C1 segment of cervical spinal cord (tissue), 14 donors: Measurements from ENCODE around the gene FLYWCH1.
A peak's percentile ranks its signal among the peaks of the same experiment; 100 is the strongest.

Experiments used
- DNase-seq, 14 donors: peaks; one replicate each; lab custom pipeline; 2025; lab: John Stamatoyannopoulos, UW

FLYWCH1 gene, protein sequence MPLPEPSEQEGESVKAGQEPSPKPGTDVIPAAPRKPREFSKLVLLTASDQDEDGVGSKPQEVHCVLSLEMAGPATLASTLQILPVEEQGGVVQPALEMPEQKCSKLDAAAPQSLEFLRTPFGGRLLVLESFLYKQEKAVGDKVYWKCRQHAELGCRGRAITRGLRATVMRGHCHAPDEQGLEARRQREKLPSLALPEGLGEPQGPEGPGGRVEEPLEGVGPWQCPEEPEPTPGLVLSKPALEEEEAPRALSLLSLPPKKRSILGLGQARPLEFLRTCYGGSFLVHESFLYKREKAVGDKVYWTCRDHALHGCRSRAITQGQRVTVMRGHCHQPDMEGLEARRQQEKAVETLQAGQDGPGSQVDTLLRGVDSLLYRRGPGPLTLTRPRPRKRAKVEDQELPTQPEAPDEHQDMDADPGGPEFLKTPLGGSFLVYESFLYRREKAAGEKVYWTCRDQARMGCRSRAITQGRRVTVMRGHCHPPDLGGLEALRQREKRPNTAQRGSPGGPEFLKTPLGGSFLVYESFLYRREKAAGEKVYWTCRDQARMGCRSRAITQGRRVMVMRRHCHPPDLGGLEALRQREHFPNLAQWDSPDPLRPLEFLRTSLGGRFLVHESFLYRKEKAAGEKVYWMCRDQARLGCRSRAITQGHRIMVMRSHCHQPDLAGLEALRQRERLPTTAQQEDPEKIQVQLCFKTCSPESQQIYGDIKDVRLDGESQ

DNA sequence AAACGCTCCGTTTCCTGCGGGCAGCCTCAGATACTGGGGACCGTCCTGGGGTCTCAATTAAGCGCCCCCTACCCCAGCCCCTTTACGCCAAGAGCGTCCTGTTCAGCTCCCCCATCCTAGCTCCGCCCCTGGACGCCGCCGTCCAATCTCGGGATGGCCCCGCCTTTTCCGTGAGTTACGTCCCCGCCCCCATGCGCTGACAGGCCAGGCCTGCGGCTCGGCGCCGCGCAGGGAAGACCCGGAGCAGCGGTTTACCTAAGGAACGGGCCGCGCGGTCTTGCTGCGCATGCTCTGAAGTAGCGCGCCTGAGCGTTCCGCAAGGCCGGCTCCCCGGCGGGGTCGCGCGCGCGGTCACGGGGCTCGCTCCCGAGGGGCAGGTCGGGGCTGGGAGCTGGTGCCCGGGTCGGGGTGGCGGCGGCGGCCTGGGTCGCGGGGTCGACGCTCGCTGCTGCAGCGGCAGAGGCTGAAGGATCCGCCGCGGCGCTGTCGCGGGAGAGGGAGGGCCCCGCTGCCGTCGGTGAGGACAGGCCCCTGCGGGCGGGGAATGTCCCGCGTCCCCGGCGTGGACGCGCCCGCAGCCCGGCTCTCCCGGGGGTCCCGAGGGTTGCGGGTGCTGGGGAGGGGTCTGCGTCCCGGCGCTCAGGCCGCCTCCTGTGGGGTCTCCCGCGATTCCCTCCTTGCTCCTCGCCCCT lies at the start of gene FLYWCH1:
Gene FLYWCH1, plus strand, starts transcription at position 294 of the 692 bp plus-strand sequence. CDS start 17,755 bp downstream, outside the sequence.
- peak; percentile 85 to 97 (median 96) for DNase-seq

DNA sequence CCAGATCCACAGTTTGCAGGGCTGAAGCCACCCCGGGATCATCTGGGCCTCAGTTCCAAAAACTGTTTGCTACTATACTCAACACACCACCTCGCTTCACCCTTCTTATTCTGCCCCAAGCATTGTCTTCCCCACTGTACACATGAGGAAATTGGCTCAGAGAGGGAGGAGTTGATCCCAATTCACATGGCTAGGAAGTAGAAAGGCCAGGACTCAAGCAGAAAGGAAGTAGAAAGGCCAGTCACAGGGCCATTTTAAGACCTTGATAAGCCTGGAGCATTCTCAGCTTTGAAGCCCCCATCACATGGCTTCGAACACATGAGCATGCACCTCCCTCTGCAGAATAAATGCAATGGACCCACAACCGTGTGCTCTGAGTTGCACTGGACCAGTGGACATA lies 46.1 kb upstream of the FLYWCH1 start:
- DNase-seq = no peak

DNA sequence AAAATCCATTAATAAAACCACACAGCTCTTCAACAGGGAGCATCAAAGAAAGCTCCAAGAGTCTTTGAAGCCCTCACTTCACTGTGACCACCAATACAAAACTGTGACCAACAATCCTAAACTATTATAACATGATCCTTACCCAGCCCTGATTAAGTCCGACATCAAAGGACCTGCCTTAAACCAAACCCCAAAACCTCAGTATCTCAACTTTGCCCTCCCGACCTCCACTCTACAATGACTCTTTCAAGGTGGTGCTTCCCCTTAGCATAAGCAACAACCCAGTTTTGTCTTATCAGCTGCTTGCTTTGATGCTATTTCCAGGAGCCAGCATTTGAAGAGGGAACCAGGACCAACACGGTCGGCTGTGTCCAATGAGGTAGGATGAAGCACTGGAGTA lies 45.3 kb upstream of the FLYWCH1 start:
- DNase-seq = no peak

DNA sequence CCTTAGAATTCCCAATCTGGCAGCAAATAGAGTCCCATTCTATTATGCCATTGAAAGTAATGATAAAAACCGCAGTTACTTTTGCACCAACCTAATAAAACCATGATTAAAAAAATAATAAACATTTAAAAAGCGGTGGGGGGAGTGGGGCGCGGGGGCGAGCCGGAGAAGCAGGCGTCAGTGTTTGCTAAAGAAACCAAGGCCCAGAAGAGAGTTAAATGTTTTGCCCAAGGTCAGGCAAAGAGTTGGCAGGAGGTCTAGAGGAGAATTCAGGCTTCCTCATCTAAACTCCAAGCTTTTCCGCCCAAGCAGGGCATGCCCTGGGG lies 44.1 kb upstream of the FLYWCH1 start:
- DNase-seq = no peak

DNA sequence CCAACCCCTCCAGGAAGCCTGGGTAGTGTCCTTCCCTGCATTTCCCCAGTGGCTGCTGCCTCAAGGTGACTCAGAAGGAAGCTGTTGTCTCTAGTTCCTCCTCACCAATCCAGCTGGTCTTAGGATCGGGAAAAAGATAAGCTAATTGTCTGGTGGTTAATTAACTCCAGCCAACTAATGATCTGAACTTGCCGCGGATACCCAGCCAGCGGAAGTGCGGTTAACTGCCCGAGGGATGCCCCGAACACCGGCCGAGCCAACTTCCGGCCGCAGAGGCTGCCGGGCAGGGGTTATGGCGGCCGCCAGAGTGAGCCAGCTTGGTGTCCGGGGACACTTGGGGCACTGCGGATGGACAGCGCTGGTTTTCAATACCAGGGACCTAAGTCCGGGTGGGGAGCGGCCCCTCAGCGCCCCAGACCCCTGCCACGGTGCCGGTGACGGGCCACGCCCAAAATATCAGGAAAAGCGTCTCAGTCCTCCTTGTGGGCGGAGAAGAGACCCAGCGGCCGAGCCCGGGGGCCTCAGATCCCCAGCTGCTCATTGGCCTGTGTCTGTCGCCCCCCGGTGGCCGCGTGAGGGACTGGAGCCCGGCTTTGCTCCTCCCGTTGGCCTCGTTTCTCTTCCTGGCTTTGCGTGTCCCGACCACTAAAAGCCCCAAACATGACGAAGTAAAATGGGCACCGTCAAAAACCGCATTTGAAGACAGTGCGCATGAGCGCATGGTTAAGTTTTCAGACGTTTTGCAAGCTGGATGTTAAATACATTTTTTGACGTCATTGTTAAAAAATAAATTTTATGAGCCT lies 43.5 kb upstream of the FLYWCH1 start:
- peak; percentile 71 to 99 (median 92) for DNase-seq

DNA sequence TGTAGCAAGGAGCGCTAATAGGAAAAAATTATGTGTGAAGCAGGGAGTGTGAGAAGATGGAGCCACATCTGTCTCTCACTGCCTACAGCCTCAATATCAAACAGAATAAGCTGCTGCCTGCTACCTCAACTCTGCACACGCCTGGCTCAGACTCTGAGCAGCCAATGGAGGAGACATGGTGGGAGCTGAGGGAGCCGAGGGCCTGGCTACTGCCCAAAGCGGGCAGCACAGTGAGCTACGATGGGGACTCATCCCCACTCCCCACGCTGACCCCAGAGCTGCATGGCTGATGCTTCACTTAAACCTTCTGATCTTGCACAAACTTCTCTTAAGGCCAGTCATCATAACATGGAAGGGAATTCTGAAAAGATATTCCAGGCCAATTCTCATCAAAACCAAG lies 39.8 kb upstream of the FLYWCH1 start:
- DNase-seq = no peak

DNA sequence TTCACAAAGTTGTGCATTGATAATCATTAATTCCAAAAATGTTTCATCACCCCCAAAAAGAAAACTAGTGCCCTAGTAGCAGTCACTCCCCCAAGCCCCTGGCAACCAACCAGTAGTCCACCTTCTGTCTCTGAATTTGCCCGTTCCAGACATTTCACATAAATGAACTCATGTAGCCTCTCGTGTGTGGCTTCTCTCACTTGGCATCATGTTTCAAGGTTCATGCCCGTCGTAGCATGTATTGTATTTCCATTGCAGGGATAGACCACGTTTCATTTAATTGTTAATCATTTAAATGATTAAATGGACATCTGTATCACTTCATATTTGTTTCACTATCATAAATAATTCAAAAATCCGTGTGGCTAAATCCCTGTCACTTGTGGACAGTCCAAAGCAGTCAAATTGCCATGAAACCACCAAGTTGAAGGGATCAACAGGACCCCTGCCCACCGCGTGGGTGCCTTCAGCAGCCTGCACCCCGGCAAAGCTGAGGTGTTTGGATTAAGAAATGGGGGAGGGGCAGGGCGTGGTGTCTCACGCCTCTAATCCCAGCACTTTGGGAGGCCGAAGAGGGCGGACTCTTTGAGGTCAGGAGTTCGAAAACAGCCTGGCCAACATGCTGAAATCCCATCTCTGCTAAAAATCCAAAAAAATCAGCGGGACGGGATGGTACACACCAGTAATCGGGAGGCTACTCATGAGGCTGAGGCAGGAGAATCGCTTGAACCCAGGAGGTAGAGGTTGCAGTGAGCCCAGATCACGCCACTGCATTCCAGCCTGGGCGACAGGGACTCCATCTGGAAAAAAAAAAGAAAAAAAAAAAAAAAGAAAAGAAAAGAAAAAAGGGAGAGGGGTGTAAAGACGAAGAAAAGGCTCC lies 37.5 kb upstream of the FLYWCH1 start:
- no peak for DNase-seq

DNA sequence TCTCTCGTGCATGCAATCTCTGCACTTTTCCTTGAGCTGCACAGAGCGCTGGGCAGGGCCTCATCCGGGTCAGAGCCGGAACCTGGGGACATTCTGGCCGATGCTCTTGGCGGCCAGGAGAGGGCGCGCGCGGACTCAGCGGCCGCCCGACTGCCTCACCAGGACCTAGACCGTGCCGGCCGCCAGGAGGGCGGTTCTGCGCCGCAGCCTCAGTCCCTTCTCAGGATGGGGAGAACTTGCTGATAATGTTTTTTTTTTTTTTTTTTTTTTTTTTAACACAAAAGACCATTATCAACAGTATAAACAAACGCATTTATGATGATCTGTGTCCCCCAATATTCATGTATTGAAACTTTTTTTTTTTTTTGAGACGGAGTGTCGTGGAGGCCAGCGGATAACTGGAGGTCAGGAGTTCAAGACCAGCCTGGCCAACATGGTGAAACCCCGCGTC lies 36.8 kb upstream of the FLYWCH1 start:
- peak; percentile 1 to 77 (median 32) for DNase-seq

DNA sequence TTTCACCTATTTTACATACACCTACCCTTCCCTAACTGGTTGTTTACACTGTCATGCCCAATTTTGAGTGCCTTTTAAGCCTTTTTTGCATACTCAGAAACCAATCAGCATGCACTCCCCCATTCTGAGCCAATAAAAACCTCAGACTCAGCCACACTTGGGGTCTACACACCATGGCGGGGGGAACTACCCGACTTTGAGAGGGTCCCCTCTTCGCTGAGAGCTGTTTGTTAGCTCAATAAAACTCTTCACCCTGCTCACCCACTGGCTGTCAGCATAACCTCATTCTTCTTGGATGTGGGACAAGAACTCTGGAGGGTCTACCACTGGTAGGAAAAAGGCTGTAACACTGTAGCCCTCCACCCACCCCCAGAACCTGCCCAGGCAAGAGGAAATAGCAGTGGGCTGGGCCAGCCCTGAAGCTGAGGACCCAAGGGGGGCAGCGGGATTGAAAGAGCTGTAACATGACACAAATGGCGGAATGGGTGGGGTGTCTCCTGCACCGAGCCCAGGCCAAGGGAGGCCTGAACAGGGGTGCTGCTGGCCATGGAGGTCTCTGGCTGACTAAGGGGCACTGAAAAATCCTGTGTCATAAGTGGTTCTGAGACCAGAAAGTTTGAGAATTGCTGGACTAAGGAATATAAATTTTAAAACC lies 31.8 kb upstream of the FLYWCH1 start:
- DNase-seq = no peak

DNA sequence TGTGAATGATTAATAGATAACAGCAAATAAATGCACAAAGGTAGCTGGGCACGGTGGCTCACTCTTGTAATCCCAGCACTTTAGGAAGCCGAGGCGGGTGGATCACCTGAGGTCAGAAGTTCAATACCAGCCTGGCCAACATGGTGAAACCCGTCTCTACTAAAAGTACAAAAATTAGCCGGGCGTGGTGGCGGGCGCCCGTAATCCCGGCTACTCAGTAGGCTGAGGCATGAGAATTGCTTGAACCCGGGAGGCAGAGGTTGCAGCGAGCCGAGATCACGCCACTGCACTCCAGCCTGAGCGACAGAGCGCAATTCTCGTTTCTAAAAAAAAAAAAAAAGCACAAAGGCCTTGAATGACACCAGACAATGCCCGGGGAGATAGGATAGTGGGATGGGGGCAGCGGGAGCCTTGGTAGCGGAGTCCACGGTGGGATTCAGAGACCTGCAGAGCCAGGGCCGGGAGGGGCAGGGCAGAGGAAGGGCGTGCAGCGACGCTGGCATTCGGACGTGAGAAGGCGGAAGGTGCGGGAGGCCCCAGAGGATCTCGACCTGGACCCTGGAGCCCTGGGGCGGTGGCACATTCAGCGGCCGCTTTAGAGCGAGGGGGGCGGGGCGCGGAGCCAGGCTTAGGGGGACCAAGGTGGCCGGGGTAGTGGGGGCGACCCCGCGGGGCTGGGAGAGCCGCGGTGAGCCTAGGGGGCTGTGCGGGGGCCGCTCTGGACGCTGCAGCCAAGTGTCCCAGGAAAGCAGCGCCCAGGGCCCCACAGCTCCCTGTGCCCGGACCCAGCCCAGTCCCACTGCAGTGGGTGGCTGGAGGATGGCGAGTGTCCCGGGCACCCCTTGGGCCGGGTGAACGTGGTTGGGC lies 29.7 kb upstream of the FLYWCH1 start:
- DNase-seq = no peak

DNA sequence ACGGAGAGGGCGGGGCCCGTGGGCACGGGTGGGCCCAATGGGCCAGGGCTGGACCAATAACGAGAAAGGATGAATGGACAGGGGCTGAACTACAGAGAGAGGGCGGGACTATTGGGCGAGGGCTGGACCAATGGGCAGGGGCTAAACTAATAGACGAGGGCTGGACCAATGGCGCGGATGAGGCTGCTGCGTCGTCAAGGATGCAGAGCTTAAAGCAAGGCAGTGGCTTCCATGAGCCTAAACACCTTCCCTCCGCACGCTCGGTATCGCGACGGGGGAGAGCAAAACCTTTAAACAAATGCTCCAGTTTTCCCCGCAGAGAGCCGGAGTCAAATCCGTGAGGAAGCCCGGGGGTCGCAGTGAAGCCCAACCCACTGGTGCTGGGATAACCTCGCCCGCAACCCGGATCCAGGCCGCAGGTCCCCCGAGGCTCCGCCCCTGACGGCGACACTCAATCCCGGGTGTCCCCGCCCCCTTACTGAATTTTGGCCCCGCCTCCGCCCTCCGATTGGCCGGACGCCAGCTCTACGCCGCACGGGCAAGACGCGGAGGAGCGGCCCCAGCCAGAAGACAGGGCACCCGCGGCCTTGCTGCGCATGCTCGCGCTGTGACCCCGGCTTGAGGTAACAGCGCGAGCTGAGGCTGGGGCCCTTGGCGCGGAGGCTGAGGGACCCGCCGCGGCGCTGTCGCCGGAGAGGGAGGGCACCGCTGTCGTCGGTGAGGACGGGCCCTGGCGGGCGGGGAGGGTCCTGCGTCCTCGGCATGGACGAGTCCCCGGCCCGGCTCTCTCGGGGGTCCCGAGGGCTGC lies 28.9 kb upstream of the FLYWCH1 start, which contains the start of gene FLYWCH2:
Gene FLYWCH2, plus strand, starts transcription at position 566 of the 808 bp plus-strand sequence. CDS start 13,235 bp downstream, outside the sequence.
- DNase-seq = peak; percentile 95 to 99 (median 98)

DNA sequence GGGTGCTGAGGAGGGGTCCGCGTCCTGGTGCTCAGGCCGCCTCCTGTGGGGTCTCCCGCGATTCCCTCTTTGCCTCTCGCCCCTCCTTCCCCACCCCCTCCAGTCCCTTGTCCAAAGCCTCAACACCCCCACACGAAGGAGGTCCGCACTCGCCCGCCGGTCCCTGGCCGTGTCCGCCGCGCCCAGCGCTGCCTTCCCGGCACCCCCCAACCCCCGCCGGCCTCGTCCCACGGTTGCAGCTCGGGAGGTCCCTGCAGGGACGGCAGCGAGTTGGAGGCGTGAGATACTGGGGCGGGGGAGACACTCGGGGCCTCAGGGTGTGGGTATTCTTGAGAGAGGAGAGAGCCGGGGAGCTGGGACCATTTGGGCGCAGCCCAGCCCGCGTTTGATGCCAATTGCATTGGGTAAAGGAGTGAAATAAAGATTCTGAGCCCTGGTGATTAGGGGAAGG lies 28.2 kb upstream of the FLYWCH1 start:
- DNase-seq = peak in 6 of 14 donors; percentile 26 to 69 (median 38)

DNA sequence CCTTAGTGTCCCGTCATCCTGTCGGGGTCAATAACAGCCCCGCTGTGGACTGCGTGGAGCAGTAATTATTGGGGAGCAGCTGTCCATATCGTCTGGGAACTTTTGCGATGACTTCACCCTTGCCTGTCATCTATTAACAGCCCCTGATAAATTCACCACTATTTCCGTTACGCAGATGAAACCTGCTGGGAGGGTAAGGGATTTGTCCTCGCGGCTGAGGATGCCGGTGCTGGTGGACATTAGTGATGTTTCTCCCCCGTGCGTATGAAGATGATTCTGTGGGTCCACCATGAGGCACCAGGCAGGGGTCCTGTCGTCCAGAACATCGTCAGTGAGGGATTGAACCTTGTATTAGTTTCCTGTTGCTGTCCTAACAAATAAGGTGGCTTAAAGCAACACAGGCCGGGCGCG lies 27.7 kb upstream of the FLYWCH1 start:
- DNase-seq = no peak

DNA sequence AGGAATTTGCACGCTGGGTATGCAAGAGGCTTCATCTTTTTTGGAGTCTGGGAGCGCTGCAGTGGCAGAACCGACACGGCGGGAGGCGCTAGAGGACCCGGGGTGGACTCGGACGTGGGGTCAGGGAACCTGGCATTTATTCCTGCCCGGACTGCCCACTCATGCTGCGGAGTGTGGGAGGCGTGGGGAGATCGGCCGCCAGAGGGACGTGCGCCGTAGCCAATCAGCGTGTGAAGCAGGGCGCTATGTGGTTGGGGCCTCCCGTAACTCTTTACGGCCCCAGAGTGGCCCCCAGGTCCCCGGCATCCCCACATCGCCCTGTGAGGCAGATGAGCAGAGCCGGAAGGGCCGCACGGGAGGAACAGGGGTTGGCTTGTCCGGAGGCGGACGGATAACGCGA lies 17.5 kb upstream of the FLYWCH1 start:
- DNase-seq = no peak

DNA sequence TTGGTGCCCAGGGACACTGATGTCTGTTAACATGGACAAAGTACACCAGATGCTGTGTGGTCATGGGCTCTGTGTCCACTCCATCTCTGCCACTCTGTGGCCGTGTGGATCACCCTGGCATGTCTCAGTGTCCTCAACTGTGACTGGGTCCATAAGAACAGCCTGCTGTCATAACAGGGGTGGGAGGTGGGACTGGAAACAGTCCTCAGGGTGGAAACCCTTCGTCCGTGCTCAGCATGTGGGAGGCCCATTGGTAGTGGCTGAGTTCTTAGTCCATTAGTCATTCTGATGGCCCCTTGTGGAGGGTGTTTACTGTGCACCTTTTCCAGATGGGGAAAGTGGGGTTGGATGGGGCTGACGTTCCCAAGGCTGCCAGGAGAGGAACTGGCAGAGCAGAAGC lies 15.9 kb upstream of the FLYWCH1 start:
- DNase-seq = no peak

DNA sequence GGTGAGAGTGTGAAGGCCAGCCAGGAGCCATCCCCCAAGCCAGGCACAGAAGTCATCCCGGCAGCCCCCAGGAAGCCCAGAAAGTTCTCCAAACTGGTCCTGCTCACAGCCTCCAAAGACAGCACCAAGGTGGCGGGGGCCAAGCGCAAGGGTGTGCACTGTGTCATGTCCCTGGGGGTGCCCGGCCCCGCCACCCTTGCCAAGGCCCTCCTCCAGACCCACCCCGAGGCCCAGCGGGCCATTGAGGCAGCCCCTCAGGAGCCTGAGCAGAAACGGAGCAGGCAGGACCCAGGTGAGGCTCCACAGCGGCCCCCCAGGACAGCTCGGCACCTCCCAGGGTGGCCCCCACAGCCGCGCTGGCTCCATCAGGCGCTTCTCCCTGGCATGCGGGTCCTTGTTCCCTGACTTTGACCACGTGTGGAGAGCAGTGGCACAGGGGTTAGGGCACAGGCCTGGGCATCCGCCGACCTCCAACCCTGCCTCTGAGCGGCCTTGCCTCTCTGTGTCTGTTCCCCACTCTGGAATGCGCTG lies 15.2 kb upstream of the FLYWCH1 start:
- no peak for DNase-seq

DNA sequence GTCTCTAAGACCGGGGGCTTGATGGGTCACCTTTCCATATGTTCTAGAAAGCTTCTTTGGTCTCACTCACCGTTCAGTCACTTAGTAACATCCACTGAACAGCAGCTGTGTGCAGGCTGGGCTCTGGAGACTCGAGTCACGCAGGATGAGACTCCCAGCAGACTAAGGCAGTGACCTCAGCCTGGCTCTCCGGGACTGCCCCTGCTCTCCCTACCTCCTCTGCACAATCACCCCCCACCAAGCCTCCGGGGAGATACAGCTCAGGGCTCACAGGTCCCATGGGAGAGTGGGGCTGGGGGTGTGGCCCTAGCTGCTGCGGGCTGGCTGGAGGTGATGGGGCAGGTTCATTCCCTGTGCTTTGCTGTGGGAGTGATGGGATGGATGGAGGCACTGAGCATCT lies 14.6 kb upstream of the FLYWCH1 start:
- DNase-seq = no peak
